Measurements from ENCODE around the gene RASA3. TPM values are rescaled to one million over a fixed set of nuclear protein-coding genes. Genes with fewer than 3 reads are reported as not detected.
A peak's percentile ranks its signal among the peaks of the same experiment; 100 is the strongest.
"Not testable (repeated sequence)": the region's sequence is repeated elsewhere in the genome, so short reads cannot be mapped to it uniquely, and the experiment has no call there.

Gene RASA3
- total RNA-seq, 1 donor from 2014 or later: 25.4 TPM

DNA sequence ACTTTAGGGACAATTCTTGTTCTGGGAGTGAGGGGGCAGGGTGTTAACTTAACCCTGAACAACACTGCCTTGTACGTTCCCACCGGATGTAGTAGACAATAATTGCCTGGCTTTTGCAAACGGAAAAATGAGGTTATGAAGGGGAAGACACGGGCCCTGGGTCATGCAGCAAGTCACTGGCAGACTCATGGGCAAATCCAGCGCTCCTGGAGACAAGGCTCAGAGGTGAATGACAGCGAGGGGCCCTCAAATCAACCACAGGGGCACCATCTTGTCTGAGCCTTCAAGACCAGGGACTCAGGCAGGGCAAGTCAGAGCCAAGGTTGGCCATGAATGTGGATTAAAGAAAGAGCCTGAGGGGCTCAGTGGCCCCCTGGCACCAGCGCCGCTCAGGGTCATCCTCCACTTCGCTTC, 2.8 kb downstream of the RASA3 start:
- TF ChIP-seq, protein P1, sequence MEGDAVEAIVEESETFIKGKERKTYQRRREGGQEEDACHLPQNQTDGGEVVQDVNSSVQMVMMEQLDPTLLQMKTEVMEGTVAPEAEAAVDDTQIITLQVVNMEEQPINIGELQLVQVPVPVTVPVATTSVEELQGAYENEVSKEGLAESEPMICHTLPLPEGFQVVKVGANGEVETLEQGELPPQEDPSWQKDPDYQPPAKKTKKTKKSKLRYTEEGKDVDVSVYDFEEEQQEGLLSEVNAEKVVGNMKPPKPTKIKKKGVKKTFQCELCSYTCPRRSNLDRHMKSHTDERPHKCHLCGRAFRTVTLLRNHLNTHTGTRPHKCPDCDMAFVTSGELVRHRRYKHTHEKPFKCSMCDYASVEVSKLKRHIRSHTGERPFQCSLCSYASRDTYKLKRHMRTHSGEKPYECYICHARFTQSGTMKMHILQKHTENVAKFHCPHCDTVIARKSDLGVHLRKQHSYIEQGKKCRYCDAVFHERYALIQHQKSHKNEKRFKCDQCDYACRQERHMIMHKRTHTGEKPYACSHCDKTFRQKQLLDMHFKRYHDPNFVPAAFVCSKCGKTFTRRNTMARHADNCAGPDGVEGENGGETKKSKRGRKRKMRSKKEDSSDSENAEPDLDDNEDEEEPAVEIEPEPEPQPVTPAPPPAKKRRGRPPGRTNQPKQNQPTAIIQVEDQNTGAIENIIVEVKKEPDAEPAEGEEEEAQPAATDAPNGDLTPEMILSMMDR (IDR thresholded peaks at IDR 0.05; ENCODE audit: insufficient read depth, low read length, poor library complexity, severe bottlenecking): no peak
- no peaks in the 10 kb centered on the region for H3K36me3 ChIP-seq (ENCODE audit: control insufficient read depth, insufficient read depth, low read length)
- DNase-seq (ENCODE audit: low read depth): no peak
- no peak overlapping the region for H3K4me3 ChIP-seq (ENCODE audit: low read depth, low read length)
- no peaks in the 10 kb centered on the region for H3K27me3 ChIP-seq (ENCODE audit: control insufficient read depth, insufficient read depth, low read length)

GRCh38 chr13:114128624-114129522, 3.5 kb downstream of the RASA3 start:
- H3K4me3 ChIP-seq (ENCODE audit: low read depth, low read length): peak overlapping the region; percentile 18
- peak; percentile 78 for DNase-seq (ENCODE audit: low read depth)
- H3K36me3 ChIP-seq (ENCODE audit: control insufficient read depth, insufficient read depth, low read length): no peaks in the 10 kb centered on the region
- no peaks in the 10 kb centered on the region for H3K27me3 ChIP-seq (ENCODE audit: control insufficient read depth, insufficient read depth, low read length)
- TF ChIP-seq, protein P1 (IDR thresholded peaks at IDR 0.05; ENCODE audit: insufficient read depth, low read length, poor library complexity, severe bottlenecking): no peak

GRCh38 chr13:114128348-114128623, 4.1 kb downstream of the RASA3 start:
- TF ChIP-seq, protein P1 (IDR thresholded peaks at IDR 0.05; ENCODE audit: insufficient read depth, low read length, poor library complexity, severe bottlenecking): no peak
- DNase-seq (ENCODE audit: low read depth): no peak
- H3K27me3 ChIP-seq (ENCODE audit: control insufficient read depth, insufficient read depth, low read length): no peaks in the 10 kb centered on the region
- H3K4me3 ChIP-seq (ENCODE audit: low read depth, low read length): peak overlapping the region; percentile 18
- H3K36me3 ChIP-seq (ENCODE audit: control insufficient read depth, insufficient read depth, low read length): no peaks in the 10 kb centered on the region

DNA sequence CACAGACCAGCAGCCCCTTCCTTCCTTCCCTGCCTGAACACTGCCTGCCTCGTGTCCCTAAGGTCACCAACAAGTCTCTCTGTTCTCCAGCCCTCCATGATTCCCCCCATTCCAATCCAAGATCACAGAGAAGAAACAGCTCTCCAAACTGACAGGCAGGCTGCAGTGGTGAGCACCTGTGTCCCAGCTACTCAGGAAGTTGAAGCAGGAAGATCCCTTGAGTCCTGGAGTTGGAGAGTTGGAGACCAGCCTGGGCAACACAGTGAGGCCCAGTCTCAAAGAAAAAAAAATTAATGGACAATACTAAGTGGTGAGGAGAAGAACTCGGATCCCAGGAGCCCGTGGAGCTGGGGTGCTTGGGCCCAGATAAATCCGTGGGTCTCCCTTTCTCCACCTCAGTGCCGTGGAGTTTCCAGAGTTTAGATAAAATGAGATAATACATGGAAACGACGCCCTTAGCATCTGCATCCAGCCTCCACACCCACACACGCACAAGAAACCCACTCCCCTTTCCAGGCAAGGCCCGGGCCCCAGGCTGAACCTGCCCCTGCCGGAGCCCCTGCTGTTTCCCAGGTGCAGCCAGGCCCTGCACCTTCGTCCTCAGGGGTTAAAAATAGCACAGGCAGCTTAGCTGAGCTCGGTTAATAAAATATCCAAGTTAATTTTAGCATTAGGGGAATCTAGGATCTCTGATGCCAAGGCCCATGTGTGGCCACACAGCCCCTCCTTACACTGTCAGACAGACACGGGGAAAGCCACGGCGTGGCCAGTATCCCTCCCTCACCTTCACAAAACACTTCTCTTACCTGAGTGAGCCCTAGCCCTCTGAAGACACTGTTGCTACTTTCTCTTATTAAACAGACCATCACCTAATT, 4.7 kb downstream of the RASA3 start:
- DNase-seq (ENCODE audit: low read depth): no peak

DNA sequence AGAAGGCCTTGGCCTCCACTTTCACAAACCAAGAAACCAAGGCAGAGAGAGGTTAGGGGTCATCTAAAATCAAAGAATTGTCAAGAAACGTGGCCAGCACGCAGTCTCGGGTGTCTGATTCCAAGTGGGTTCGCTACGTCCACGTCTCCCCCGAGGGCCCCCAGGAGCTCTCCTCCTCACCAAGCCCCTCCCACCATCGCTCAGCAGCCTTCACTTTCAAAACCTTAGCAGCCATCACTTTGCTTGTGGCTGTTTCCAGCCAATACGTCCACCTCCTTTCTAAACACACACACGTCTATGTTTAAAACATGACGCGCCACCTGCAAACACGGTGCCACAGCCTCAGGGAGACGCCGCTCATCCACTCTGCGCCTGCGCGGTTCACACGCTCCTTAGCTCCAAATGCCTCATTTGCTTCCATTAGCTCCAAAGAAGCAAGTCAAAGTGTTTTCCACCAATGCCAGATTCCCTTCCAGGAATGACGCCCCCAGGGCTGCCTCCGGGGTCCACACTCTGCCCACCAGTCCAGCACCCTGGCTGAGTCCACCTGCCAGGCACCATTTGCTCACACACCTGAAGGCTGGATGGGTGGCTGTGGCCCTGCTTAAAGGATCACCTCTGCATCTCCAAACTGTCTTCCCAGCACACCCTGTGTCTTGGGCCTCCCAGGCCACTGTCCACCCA, 5.5 kb downstream of the RASA3 start:
- H3K4me3 ChIP-seq (ENCODE audit: low read depth, low read length): no peak overlapping the region
- H3K27me3 ChIP-seq (ENCODE audit: control insufficient read depth, insufficient read depth, low read length): no peaks in the 10 kb centered on the region
- no peak for DNase-seq (ENCODE audit: low read depth)
- TF ChIP-seq, protein P1 (IDR thresholded peaks at IDR 0.05; ENCODE audit: insufficient read depth, low read length, poor library complexity, severe bottlenecking): no peak
- no peaks in the 10 kb centered on the region for H3K36me3 ChIP-seq (ENCODE audit: control insufficient read depth, insufficient read depth, low read length)

More for the DNA sequence above, 4.7 kb downstream of the RASA3 start:
- TF ChIP-seq, protein P1 (IDR thresholded peaks at IDR 0.05; ENCODE audit: insufficient read depth, low read length, poor library complexity, severe bottlenecking): peak; percentile 19
- Histone ChIP-seq H3K36me3 (ENCODE audit: control insufficient read depth, insufficient read depth, low read length) (no peaks in the 10 kb centered on the region), H3K4me3 (ENCODE audit: low read depth, low read length) (no peak overlapping the region), H3K27me3 (ENCODE audit: control insufficient read depth, insufficient read depth, low read length) (no peaks in the 10 kb centered on the region)

DNA sequence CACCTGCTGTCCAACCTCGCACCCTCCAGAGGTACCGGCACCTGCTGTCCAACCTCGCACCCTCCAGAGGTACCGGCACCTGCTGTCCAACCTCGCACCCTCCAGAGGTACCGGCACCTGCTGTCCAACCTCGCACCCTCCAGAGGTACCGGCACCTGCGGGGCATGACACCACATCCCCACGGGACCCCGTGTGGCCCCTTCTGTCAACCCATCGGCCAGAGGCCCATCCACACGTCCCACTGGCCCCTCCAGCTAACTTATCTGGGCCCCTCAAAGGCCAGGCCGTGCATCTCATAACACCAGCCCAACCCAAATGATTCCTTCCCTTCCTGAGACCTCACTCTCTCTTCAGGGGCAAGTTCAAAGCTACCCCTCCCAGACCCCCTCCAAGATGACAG, 6.3 kb downstream of the RASA3 start:
- not testable (repeated sequence) for H3K4me3 ChIP-seq (ENCODE audit: low read depth, low read length); DNase-seq (ENCODE audit: low read depth); H3K36me3 ChIP-seq (ENCODE audit: control insufficient read depth, insufficient read depth, low read length); H3K27me3 ChIP-seq (ENCODE audit: control insufficient read depth, insufficient read depth, low read length)
